Neural cell (in vitro differentiated cells): ENCODE data around the gene SENP3.

ENCODE experiments used
- CTCF ChIP-seq: fragments of 450-650 bp; IDR thresholded peaks from 2 replicates; pipeline ENCODE4 v1.5.1; 2014; ENCODE audit warnings: antibody characterized with exemption, mild to moderate bottlenecking, moderate library complexity; ENCODE audit not compliant: poor library complexity, severe bottlenecking
- EP300 ChIP-seq: fragments of 450-650 bp; conservative IDR thresholded peaks from 2 replicates; pipeline ENCODE4 v1.6.1; 2014; ENCODE audit warnings: antibody characterized with exemption, mild to moderate bottlenecking, moderate library complexity; ENCODE audit not compliant: poor library complexity, severe bottlenecking
- POLR2AphosphoS5 ChIP-seq: IDR thresholded peaks from 2 replicates; pipeline ENCODE4 v1.6.1; 2012

- TF ChIP-seq CTCF: no peak
- TF ChIP-seq EP300: no peak
- TF ChIP-seq POLR2AphosphoS5: no peak
These were observed 1.6 kb downstream of the SENP3 start for GRCh38 chr17:7563115-7563869.
